Measurements from ENCODE around the gene WWOX. TPM values are rescaled to one million over a fixed set of nuclear protein-coding genes. Genes with fewer than 3 reads are reported as not detected.

WWOX gene
- total RNA-seq, 1 experiment from 2014 or later, result 28.3 TPM

DNA sequence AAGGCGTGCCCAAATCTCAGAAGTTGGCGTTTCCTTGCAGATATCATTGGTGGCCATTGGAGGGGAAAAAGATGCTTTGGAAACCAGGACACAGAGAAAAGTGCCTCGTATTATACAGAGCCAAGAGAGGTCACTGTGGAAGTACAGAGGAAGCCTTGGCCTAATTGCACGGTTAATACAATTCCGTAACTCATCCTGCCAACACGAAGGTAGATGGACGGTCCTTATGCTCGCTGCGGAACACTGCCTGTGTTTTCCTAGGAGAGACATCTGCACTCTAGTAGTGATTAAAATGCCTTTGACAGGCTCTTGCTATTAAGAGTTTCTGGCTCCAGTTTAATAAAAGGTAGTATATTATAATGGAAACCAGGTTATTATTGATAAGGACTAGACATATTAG is 536.4 kb downstream of the WWOX start:
- Histone ChIP-seq H2AFZ (ENCODE audit: low read length) (no peak overlapping the region), H3K4me1 (ENCODE audit: insufficient read depth, low read length) (no peaks in the 10 kb centered on the region), H3K79me2 (ENCODE audit: low read length) (no peaks in the 10 kb centered on the region), H3K4me3 (ENCODE audit: low read length) (no peak overlapping the region), H3K27ac (ENCODE audit: low read length) (no peak overlapping the region), H3K4me2 (ENCODE audit: low read length) (no peak overlapping the region), H3K9me3 (ENCODE audit: low read length) (no peaks in the 10 kb centered on the region), H3F3A (ENCODE audit: low read length, unreplicated experiment) (no peaks in the 10 kb centered on the region), H4K20me1 (ENCODE audit: low read length) (no peaks in the 10 kb centered on the region), H3K9ac (ENCODE audit: low read length) (no peak overlapping the region), H3K36me3 (ENCODE audit: low read depth, low read length) (no peaks in the 10 kb centered on the region), H3K9me2 (replicated peaks; ENCODE audit: low read length) (no peaks in the 10 kb centered on the region), H3K27me3 (ENCODE audit: low read length) (no peaks in the 10 kb centered on the region)
- ChIA-PET POLR2A (ENCODE audit: unreplicated experiment) (no interaction called here), CTCF (no interaction called here)
- TF ChIP-seq EZH2 (IDR thresholded peaks at IDR 0.05; ENCODE audit: low read length, unreplicated experiment) (no peak), EZH2phosphoT487 (IDR thresholded peaks at IDR 0.05; ENCODE audit: borderline replicate concordance, low read length) (no peak)
- TF ChIP-seq, protein P1, sequence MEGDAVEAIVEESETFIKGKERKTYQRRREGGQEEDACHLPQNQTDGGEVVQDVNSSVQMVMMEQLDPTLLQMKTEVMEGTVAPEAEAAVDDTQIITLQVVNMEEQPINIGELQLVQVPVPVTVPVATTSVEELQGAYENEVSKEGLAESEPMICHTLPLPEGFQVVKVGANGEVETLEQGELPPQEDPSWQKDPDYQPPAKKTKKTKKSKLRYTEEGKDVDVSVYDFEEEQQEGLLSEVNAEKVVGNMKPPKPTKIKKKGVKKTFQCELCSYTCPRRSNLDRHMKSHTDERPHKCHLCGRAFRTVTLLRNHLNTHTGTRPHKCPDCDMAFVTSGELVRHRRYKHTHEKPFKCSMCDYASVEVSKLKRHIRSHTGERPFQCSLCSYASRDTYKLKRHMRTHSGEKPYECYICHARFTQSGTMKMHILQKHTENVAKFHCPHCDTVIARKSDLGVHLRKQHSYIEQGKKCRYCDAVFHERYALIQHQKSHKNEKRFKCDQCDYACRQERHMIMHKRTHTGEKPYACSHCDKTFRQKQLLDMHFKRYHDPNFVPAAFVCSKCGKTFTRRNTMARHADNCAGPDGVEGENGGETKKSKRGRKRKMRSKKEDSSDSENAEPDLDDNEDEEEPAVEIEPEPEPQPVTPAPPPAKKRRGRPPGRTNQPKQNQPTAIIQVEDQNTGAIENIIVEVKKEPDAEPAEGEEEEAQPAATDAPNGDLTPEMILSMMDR (conservative IDR thresholded peaks at IDR 0.05; ENCODE audit: low read depth, low read length), result no peak
- DNase-seq, result no peak
- no peak for ATAC-seq
- intact Hi-C loops (cut with micrococcal nuclease), result no loop called here
- no TSS peak for BruUV-seq (replicated peaks)

DNA sequence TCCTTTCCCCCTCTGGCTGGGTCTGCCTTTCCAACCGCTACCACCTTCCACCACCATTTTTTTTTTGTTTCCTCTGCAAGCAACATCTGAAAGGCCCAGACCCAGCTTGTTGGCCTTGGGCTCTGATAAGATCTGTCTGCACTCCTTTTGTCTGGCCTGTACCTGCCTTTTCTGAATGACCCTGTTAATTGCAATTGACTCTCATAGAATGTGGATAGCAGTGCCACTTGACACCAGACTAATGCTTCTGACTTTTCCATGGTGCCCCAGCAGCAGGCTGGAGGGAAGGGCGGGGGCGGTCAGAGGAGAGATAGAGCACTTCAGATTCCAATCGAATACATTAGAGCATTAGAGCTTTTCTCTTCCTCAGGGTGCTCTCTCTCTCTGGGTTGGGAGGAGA is 538.9 kb downstream of the WWOX start:
- TF ChIP-seq EZH2 (IDR thresholded peaks at IDR 0.05; ENCODE audit: low read length, unreplicated experiment), result no peak
- TF ChIP-seq, protein P1 (conservative IDR thresholded peaks at IDR 0.05; ENCODE audit: low read depth, low read length), result no peak
- no peak for TF ChIP-seq EZH2phosphoT487 (IDR thresholded peaks at IDR 0.05; ENCODE audit: borderline replicate concordance, low read length)
- no TSS peak for BruUV-seq (replicated peaks)
- ChIA-PET CTCF (no interaction called here), POLR2A (ENCODE audit: unreplicated experiment) (no interaction called here)
- Histone ChIP-seq H3K4me3 (ENCODE audit: low read length) (no peak overlapping the region), H3K9ac (ENCODE audit: low read length) (no peak overlapping the region), H3K27ac (ENCODE audit: low read length) (no peak overlapping the region), H2AFZ (ENCODE audit: low read length) (no peak overlapping the region), H3F3A (ENCODE audit: low read length, unreplicated experiment) (no peaks in the 10 kb centered on the region), H3K4me1 (ENCODE audit: insufficient read depth, low read length) (no peaks in the 10 kb centered on the region), H3K27me3 (ENCODE audit: low read length) (no peaks in the 10 kb centered on the region), H4K20me1 (ENCODE audit: low read length) (no peaks in the 10 kb centered on the region), H3K79me2 (ENCODE audit: low read length) (no peaks in the 10 kb centered on the region), H3K36me3 (ENCODE audit: low read depth, low read length) (no peaks in the 10 kb centered on the region), H3K4me2 (ENCODE audit: low read length) (no peak overlapping the region), H3K9me3 (ENCODE audit: low read length) (no peaks in the 10 kb centered on the region), H3K9me2 (replicated peaks; ENCODE audit: low read length) (no peaks in the 10 kb centered on the region)
- no peak for ATAC-seq
- DNase-seq, result no peak
- intact Hi-C loops (cut with micrococcal nuclease), result no loop called here

DNA sequence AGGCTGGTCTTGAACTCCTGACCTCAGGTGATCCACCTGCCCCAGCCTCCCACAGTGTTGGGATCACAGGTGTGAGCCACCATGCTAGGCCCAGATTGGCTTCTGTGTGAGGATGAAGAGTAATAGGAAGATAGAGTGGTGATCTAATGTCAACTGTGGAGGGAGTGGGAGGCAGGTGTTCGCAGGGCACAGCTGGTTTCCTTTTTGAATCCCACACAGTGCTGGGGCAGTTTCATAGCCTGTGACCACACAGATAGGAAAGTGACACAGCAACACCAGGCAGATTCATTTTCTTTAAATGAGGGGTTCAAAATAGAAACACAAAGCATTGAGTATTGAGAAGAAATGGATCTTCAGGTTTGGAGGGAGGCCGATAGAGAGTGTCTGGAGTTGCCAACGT is 540.3 kb downstream of the WWOX start:
- Histone ChIP-seq H2AFZ (ENCODE audit: low read length) (no peak overlapping the region), H3K4me2 (ENCODE audit: low read length) (no peak overlapping the region), H3K36me3 (ENCODE audit: low read depth, low read length) (no peaks in the 10 kb centered on the region), H3K27ac (ENCODE audit: low read length) (no peak overlapping the region), H3K4me1 (ENCODE audit: insufficient read depth, low read length) (no peaks in the 10 kb centered on the region), H3K9me2 (replicated peaks; ENCODE audit: low read length) (no peaks in the 10 kb centered on the region), H4K20me1 (ENCODE audit: low read length) (no peaks in the 10 kb centered on the region), H3K9ac (ENCODE audit: low read length) (no peak overlapping the region), H3K27me3 (ENCODE audit: low read length) (no peaks in the 10 kb centered on the region), H3K4me3 (ENCODE audit: low read length) (no peak overlapping the region), H3K9me3 (ENCODE audit: low read length) (no peaks in the 10 kb centered on the region), H3F3A (ENCODE audit: low read length, unreplicated experiment) (no peaks in the 10 kb centered on the region), H3K79me2 (ENCODE audit: low read length) (no peaks in the 10 kb centered on the region)
- no TSS peak for BruUV-seq (replicated peaks)
- no peak for TF ChIP-seq EZH2phosphoT487 (IDR thresholded peaks at IDR 0.05; ENCODE audit: borderline replicate concordance, low read length)
- TF ChIP-seq, protein P1 (conservative IDR thresholded peaks at IDR 0.05; ENCODE audit: low read depth, low read length), result no peak
- TF ChIP-seq EZH2 (IDR thresholded peaks at IDR 0.05; ENCODE audit: low read length, unreplicated experiment), result no peak
- CTCF ChIA-PET, result no interaction called here
- DNase-seq (no peak), ATAC-seq (no peak)
- intact Hi-C loops (cut with micrococcal nuclease), result no loop called here
- POLR2A ChIA-PET (ENCODE audit: unreplicated experiment), result no interaction called here
